ENCODE measurements around the gene CPT1C.
A peak's percentile ranks its signal among the peaks of the same experiment; 100 is the strongest.

GRCh38 chr19:49690079-49690655, 749 bp upstream of the CPT1C start:
- TF ChIP-seq CTCF (IDR thresholded peaks at IDR 0.05) (peak in 1 of 12 donors; percentile 31), POLR2A (IDR thresholded peaks at IDR 0.05) (no peak)
